Osteoblast (primary cell): Measurements from ENCODE around the gene CAP1. TPM values are rescaled to one million over a fixed set of nuclear protein-coding genes. Genes with fewer than 3 reads are reported as not detected.
A peak's percentile ranks its signal among the peaks of the same experiment; 100 is the strongest.
"Not testable (repeated sequence)": the region's sequence is repeated elsewhere in the genome, so short reads cannot be mapped to it uniquely, and the experiment has no call there.

Experiments
- DNase-seq: peaks from one replicate; pipeline ENCODE4 v3.0.0; 2011; ENCODE audit warnings: low spot score, mixed read lengths; ENCODE audit not compliant: insufficient read length; ENCODE audit errors: missing footprints
- H2AFZ ChIP-seq: 2 replicates; pipeline ENCODE4 v1.6.0; 2011; ENCODE audit warnings: mild to moderate bottlenecking, low read length
- H3K27ac ChIP-seq: 2 replicates; pipeline ENCODE4 v1.5.1; 2011; ENCODE audit warnings: mild to moderate bottlenecking, low read depth, low read length, moderate library complexity
- H3K27me3 ChIP-seq: 2 replicates; pipeline ENCODE4 v1.6.0; 2012; ENCODE audit warnings: mild to moderate bottlenecking, control low read depth, inconsistent platforms, low read length, moderate library complexity; ENCODE audit not compliant: insufficient read depth
- H3K36me3 ChIP-seq: 2 replicates; pipeline ENCODE4 v1.5.1; 2011; ENCODE audit warnings: mild to moderate bottlenecking, low read length, control low read depth, moderate library complexity; ENCODE audit not compliant: insufficient read depth
- H3K4me1 ChIP-seq: 2 replicates; pipeline ENCODE4 v1.5.1; 2011; ENCODE audit warnings: mild to moderate bottlenecking, low read length, control low read depth, moderate library complexity; ENCODE audit not compliant: insufficient read depth
- H3K4me2 ChIP-seq: 2 replicates; pipeline ENCODE4 v1.6.0; 2011; ENCODE audit warnings: mild to moderate bottlenecking, low read length; ENCODE audit not compliant: insufficient read depth
- H3K4me3 ChIP-seq: fragments of 200-600 bp; sonication (generic); 3 replicates; pipeline ENCODE4 v1.5.1; 2012; ENCODE audit warnings: mild to moderate bottlenecking, low read length, inconsistent platforms; ENCODE audit not compliant: insufficient read depth
- H3K79me2 ChIP-seq: 2 replicates; pipeline ENCODE4 v1.6.0; 2012; ENCODE audit warnings: mild to moderate bottlenecking, low read length, control low read depth, inconsistent platforms; ENCODE audit not compliant: insufficient read depth
- H3K9me3 ChIP-seq: 2 replicates; pipeline ENCODE4 v1.5.1; 2011; ENCODE audit warnings: low read depth, low read length, control low read depth
- H4K20me1 ChIP-seq: 2 replicates; pipeline ENCODE4 v1.6.0; 2012; ENCODE audit warnings: mild to moderate bottlenecking, low read length, control low read depth; ENCODE audit not compliant: insufficient read depth
- total RNA-seq: library from RNA; depleted of rRNA; stranded (reverse); fragments of >200 nt; gene quantifications from 2 replicates; pipeline ENCODE4 v1.2.3, GENCODE V29; 2012
- TF ChIP-seq, protein P1 (sequence below): IDR thresholded peaks from 2 replicates; pipeline ENCODE4 v1.5.1; 2011; ENCODE audit warnings: mild to moderate bottlenecking, low read depth, low read length, moderate library complexity; ENCODE audit errors: extremely low read depth

The CAP1 gene
- total RNA-seq, 1 donor: 390 TPM

DNA sequence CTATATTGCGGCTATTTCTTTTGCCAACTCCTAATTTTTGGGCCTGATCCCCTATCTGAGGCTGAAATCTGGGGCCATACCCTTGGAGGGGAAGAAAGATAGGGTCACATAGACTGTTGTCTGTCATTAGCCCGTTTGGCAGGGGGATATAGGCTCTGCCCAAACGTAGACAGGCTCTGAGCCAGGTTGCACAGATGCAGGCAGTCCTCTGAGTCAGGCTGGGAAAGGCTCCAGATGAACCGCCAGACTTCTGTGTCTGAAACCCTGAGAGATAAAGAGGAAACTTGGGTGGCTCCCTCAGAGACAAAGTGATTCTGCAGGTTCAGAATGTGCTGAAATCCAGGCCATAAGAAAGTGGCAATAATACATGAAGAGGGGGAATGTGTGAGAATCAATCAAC is 4.0 kb upstream of the CAP1 start:
- H3K27me3 ChIP-seq: no peaks in the 10 kb centered on the region

DNA sequence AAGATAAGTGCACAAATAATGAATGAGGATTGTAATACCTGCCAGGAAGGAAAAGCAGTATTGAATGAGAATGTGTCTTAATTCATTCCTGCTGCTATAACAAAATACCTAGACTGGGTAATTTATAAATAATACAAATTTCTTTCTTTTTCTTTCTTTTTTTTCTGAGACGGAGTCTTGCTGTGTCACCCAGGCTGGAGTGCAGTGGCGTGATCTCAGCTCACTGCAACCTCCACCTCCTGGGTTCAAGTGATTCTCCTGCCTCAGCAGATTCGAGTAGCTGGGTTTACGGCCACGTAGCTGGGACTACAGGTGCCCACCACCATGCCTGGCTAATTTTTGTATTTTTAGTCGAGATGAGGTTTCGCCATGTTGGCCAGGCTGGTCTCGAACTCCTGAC is 3.3 kb upstream of the CAP1 start:
- not testable (repeated sequence) for H3K4me3 ChIP-seq
- peaks cover 31% of the 10 kb centered on the region for H3K4me1 ChIP-seq

More for the DNA sequence above, 4.0 kb upstream of the CAP1 start:
- Histone ChIP-seq H3K27ac (peak overlapping the region; percentile 24), H3K9me3 (no peaks in the 10 kb centered on the region), H3K36me3 (no peaks in the 10 kb centered on the region), H3K4me3 (no peak overlapping the region), H4K20me1 (peaks cover 7% of the 10 kb centered on the region), H3K79me2 (peaks cover 11% of the 10 kb centered on the region), H3K4me1 (peaks cover 24% of the 10 kb centered on the region), H2AFZ (no peak overlapping the region), H3K4me2 (peak overlapping the region; percentile 53)
- TF ChIP-seq, protein P1, sequence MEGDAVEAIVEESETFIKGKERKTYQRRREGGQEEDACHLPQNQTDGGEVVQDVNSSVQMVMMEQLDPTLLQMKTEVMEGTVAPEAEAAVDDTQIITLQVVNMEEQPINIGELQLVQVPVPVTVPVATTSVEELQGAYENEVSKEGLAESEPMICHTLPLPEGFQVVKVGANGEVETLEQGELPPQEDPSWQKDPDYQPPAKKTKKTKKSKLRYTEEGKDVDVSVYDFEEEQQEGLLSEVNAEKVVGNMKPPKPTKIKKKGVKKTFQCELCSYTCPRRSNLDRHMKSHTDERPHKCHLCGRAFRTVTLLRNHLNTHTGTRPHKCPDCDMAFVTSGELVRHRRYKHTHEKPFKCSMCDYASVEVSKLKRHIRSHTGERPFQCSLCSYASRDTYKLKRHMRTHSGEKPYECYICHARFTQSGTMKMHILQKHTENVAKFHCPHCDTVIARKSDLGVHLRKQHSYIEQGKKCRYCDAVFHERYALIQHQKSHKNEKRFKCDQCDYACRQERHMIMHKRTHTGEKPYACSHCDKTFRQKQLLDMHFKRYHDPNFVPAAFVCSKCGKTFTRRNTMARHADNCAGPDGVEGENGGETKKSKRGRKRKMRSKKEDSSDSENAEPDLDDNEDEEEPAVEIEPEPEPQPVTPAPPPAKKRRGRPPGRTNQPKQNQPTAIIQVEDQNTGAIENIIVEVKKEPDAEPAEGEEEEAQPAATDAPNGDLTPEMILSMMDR: no peak
- DNase-seq: peak; percentile 78

DNA sequence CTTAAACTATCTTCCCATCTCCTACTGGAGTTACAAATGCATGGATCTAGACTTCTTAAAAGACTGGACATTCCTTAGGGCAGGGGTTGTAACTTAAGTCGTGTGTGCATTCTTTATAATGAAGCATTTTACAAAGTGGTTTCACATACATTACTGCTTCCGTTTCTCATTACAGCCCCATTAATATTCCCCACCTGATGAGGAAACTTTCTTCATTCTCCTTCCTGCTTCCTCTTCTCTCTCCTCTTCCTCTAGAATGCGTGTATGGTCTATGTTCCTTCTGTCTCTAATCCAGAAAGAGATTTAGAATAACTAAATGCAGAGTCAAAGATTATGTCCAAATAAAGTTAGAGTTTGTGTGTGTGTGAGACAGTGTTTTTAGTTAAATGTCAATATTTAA is 1.8 kb upstream of the CAP1 start:
- TF ChIP-seq, protein P1: no peak
- no peak for DNase-seq
- Histone ChIP-seq H3K9me3 (no peaks in the 10 kb centered on the region), H3K27ac (no peak overlapping the region), H3K79me2 (peaks cover 32% of the 10 kb centered on the region), H3K4me2 (peak overlapping the region; percentile 93), H3K36me3 (peaks cover 10% of the 10 kb centered on the region), H3K27me3 (no peaks in the 10 kb centered on the region), H3K4me1 (peaks cover 37% of the 10 kb centered on the region), H3K4me3 (no peak overlapping the region), H4K20me1 (peaks cover 24% of the 10 kb centered on the region), H2AFZ (no peak overlapping the region)

More for the DNA sequence above, 3.3 kb upstream of the CAP1 start:
- Histone ChIP-seq H3K4me2 (peak overlapping the region; percentile 53), H4K20me1 (peaks cover 14% of the 10 kb centered on the region), H3K79me2 (peaks cover 18% of the 10 kb centered on the region)
- H3K9me3 ChIP-seq, H3K36me3 ChIP-seq, H2AFZ ChIP-seq, DNase-seq, H3K27ac ChIP-seq, H3K27me3 ChIP-seq: not testable (repeated sequence)

DNA sequence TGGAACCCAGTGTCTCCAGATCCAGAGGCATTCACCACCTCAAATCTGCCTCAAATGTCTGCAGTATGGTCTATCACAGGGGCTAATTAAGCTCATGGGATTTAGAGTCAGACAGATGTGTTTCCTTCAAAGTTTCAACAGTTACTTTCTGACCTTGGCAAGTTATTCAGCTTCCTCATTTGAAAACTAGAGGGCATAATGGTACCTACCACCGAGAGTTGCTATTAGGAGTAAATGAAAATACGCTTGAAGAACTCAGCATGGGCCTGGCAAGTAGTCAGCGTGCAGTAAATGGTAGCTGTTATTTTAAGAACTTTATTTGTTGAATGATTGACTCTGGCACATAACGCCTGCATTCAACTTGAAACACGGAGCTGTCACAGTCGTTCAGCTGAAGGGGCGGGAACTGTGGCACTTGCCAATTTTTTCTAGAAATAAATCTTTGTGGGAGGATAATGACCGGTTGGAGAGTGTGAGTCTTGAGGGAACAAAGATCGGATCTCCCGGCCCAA is 1.2 kb upstream of the CAP1 start:
- TF ChIP-seq, protein P1: no peak
- Histone ChIP-seq H3K9me3 (no peaks in the 10 kb centered on the region), H3K36me3 (peaks cover 10% of the 10 kb centered on the region), H2AFZ (peak overlapping the region; percentile 91), H3K4me3 (peak overlapping the region; percentile 90), H3K79me2 (peaks cover 38% of the 10 kb centered on the region), H3K4me2 (peak overlapping the region; percentile 93), H3K27me3 (no peaks in the 10 kb centered on the region), H4K20me1 (peaks cover 29% of the 10 kb centered on the region), H3K4me1 (peaks cover 41% of the 10 kb centered on the region), H3K27ac (peak overlapping the region; percentile 95)
- DNase-seq: no peak
